HL-60/S4 treated with retinoic acid at 250 ng/mL for 4 days and 3 days (cell line): ENCODE results near the gene RABGEF1.
"Not testable (repeated sequence)": the region's sequence is repeated elsewhere in the genome, so short reads cannot be mapped to it uniquely, and the experiment has no call there.

Source experiments
- in situ Hi-C: fragments of 300-500 bp; cut with MboI; formaldehyde crosslinking; loops from 2 replicates; pipeline ENCODE4 v1.7.0; 2022; ENCODE audit warnings: low sequenced_read_pairs

The RABGEF1 gene

DNA sequence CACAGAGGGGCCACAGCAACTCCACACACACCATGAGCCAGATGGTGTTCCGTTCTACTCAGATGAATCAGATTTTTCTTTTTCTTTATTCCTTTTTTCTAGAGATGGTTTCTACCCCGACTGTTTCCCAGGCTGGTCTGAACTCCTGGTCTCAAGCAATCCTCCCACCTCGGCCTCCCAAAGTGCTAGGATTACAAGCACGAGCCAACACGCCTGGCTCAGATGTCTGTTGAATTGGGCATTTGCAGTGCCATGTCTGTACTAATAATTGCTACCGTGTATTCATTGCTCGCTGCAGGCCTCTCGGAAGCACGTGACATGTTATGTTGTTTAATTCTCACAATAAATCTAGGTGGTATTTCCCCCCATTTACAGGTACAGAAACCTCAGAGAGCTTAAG, 67.2 kb downstream of the RABGEF1 start:
- in situ Hi-C loops, result loop anchor here (25.0 kb wide), 1 partner anchor 245 kb away; no protein-coding TSS in a partner anchor

DNA sequence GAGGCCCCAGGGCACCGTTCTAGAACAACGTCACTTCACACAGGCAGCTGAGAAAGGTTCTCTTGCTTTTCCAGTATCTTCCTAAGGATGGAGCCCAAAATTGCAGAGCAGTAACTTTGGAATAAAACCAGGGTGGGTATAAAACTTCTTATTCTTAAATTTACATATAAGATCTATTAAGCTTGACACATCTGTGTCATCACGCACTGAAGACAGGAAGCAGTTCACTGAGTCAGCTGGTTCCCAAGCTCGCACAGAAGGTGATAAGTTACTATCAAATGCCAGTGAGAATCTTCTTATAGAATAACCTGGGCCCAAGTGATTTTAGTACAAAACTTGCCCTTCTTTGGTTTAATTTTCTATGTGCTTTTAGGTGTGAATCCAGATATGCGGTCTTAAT, 70.2 kb downstream of the RABGEF1 start:
- in situ Hi-C loops, result loop anchor here (25.0 kb wide), 1 partner anchor 248 kb away; no protein-coding TSS in a partner anchor

DNA sequence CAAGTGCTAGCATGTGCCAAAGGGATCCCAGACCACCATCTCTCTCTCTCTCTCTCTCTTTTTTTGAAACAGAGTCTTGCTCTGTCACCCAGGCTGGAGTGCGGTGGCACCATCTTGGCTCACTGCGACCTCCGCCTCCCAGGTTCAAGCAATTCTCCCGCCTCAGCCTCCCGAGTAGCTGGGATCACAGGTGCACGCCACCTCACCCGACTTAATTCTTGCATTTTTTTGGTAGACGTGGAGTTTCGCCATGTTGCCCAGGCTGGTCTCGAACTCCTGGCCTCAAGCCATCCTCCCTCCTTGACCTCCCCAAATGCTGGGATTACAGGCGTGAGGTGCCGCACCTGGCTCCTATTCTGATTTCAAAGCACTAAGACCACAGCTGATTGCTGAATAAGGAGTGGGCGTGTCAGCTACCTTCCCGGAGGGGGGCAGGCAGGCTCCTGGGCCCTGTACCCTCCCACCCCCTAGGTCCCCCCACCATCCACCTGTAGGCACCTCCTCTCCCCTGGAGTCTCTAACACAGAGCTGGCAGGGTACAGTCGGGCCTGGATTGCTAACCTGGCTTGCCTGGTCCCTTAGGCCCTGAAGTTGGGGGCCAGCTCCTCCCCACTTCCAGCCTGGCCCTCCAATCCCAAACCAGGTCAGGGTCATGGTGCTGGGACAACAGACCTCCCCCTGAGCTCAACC, 74.8 kb downstream of the RABGEF1 start:
- in situ Hi-C loops, result loop anchor here (25.0 kb wide), 1 partner anchor 253 kb away; no protein-coding TSS in a partner anchor

DNA sequence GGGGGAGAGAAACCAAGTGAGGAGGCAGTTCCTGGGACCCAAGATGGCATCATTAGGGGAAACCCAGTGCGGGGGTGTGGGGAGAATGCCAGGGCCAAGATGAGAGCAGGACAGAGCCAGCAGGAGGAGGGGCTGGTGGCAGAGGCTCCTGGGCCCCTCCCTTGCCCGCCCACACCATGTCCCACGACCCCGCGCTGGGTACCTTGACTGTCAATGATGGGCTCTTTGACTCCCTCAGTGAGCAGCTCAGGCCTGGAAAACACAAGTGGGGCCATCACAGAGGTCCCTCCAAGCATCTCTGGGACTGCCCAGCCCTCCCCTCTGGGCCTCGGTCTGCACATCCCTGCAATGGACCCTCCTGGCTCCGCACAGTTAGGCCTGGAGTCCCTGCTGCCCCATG, 75.4 kb downstream of the RABGEF1 start:
- in situ Hi-C loops, result loop anchor here (25.0 kb wide), 1 partner anchor 254 kb away; no protein-coding TSS in a partner anchor

DNA sequence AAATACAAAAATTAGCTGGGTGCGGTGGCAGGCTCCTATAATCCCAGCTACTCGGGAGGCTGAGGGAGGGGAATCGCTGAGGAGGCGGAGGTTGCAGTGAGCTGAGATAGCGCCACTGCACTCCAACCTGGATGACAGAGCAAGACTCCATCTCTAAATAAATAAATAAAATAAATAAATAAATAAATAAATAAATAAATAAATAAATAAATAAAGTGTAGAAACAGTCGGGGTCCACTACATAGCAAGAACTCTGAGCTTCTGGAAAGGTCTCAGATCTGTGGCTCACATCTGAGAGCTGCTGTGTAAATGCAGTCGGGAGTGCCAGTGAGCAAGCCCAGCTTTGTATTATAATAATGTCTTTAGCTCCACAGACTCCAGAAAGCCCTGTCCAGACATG, 76.1 kb downstream of the RABGEF1 start:
- in situ Hi-C loops, result loop anchor here (25.0 kb wide), 1 partner anchor 254 kb away; no protein-coding TSS in a partner anchor

DNA sequence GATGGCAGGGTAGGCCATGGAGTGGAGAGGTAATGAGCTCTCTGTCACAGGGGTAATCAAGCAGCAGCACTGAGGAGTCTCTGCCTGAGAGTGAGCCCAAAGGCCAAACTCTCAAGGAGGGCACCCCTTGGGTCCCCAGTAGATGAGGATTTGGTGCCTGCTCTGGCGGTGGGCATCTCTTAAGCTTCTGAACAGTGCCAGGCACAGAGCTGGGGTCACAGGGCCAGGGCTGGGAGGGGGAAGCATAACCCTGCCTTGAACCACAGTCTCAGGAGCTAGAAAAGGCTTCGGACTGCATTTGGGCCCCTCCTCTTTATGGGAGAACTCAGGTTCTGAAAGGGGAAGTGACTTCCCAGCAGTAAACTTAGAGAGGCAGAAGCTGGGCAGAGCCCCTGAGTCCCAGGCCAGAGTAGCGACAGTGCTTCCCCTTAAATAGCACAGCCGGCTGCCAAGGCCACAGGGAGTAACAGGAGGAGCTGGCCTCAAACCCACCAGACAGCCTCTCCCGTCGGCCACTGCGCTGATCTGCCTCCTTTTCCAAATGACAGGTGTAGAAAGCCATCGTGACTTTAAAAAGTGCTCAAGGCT, 76.8 kb downstream of the RABGEF1 start:
- in situ Hi-C loops, result loop anchor here (25.0 kb wide), 1 partner anchor 255 kb away; no protein-coding TSS in a partner anchor

DNA sequence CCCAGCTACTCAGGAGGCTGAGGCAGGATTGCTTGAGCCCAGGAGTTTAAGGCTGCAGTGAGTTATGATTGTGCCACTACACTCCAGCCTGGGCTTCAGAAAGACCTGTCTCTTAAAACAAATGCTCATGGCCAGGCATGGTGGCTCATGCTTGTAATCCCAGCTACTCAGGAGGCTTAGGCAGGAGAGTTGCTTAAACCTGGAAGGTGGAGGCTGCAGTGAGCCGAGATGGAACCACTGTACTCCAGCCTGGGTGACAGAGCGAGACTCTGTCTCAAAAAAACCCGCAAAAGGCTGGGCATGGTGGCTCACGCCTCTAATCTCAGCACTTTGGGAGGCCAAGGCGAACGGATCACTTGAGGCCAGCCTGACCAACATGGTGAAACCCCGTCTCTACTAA, 77.4 kb downstream of the RABGEF1 start:
- in situ Hi-C loops, result loop anchor here (25.0 kb wide), 1 partner anchor 256 kb away; no protein-coding TSS in a partner anchor

DNA sequence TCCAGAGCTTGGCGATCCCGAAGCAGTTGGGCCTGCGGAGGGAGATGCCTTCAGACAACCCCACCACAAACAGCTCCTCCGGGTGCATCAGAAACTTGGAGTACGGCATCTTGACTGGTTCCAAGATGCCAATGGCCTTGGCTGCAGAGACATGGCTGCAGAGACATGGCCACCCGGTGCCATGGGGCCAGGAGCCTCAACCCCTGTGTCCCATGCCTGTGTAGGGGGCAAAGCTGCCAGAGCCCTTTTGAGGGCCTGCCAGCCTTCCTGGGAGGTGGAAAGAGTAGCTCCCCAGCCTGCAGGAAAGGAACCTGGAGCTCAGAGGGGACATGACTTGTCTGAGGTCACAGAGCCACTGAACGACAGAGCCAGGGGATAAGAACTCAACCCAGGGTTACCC, 83.5 kb downstream of the RABGEF1 start:
- in situ Hi-C loops, result loop anchor here (25.0 kb wide), 1 partner anchor 262 kb away; no protein-coding TSS in a partner anchor

DNA sequence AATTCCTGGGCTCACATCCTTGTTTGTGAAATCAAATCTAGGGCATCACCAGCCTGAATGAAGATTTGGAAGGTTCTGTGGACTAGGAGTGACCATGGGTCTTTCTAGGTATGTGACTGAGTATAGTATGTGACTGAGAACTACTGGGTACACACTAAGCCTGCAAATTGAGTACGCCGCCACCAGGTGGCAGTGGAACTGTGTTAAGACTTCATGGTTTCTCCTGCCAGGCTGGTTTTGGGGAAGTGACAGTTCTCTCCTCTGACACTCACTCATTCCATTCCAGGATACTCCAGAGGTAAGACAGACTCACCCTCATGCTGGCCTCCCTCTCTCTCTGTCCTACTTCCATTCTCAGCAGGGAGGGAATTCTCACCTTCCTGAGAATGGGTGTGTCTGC, 85.0 kb downstream of the RABGEF1 start:
- in situ Hi-C loops, result not testable (repeated sequence)

DNA sequence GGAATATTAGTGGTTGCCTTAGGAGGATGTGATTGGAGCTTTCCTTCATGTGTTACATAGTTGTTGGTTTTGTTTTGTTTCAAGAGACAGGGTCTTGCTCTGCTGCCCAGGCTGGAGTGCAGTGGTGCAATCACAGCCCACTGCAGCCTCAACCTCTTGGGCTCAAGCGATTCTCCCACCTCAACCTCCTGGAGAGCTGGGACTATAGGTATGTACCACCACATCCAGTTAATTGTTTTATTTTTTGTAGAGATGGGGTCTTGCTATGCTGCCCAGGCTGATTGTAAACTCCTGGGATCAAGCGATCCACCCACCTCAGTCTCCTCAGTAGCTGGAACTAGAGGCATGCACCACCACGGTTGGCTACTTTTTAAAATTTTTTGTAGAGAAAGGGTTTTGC, 86.1 kb downstream of the RABGEF1 start:
- in situ Hi-C loops, result no loop called here

DNA sequence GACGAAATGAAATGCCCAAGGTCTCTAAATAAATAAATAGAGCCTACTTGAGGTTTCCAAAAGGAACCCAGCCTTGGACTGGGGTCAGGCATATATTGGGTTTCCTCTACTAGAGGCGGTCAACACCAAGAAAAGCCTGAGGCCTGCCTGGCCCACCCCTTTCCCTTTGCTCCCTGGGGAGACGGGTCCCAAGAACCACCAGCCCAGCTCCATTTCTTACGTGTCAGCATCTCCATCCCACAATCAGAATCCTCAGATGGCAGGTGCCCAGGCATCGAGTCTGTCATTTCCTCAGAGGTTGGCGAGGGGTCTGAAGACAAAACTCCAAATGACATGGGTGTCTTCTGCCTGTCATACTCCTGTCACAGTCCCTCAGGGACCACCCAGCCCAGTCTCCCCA, 90.4 kb downstream of the RABGEF1 start:
- in situ Hi-C loops, result not testable (repeated sequence)

DNA sequence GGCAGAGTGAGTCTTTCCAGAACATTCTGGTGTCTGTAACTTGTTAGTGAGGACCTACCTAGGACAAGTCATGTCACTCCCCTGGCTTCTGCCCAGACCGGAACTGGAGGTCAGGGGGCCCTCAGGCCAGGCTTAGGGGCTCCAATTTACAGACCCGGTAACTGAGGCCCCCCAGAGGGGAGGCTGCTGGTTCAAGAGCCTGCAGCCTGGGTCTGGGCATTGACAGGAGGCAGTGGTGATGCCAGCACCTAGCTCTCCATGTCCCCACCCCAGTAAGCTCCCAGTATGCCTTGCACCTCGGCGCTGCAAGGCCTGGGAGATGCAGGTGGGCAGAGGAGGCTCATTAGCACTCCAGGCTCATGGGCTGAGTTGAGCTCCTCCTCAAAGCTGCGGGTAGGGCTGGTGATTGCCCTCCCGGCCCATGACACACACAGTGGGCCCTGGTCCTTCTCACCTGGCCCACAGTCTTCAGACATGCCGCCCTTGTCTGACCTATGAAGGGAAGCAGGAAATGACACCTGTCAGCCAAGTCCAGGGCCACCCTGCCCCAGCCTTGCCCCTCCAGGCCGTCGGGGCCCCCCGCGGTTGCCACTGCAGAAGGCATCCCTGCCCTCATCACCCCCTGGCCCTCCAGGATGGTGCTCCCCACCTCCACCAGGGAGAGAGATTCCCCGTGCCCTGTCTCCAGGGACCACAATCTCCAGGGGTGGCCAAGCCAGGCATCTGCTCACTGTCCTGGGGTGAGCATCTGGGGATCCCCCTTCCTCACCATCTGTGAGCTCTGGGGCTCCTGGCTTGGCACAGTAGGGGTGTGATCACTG, 92.2 kb downstream of the RABGEF1 start:
- in situ Hi-C loops, result no loop called here

DNA sequence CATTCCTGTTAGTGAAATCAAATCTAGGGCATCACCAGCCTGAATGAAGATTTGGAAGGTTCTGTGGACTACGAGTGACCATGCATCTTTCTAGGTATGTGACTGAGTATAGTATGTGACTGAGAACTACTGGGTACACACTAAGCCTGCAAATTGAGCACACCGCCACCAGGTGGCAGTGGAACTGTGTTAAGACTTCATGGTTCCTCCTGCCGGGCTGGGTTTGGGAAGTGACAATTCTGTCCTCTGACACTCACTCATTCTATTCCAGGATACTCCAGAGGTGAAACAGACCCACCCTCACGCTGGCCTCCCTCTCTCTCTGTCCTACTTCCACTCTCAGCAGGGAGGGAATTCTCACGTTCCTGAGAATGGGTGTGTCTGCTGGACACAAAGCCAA, 96.5 kb downstream of the RABGEF1 start:
- in situ Hi-C loops, result no loop called here

DNA sequence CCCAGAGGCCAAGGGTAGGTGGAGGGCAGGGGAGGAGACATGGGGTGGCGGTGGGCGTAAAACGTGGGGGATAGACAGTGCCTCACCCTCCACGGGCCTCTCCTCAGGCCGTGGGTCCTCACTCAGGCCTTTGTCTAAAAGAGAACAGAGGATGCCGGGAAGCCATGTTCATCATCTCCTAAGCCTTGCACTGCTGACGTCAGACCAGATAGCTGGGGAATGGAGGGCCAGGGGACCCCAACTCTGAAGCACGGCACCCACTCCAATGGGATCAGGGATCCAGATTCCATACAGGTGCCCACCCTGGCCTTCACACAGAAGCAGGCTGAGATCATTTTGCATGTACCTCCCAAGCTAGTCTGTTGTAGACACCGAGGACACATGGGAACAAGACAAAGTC, 97.1 kb downstream of the RABGEF1 start:
- in situ Hi-C loops, result no loop called here

DNA sequence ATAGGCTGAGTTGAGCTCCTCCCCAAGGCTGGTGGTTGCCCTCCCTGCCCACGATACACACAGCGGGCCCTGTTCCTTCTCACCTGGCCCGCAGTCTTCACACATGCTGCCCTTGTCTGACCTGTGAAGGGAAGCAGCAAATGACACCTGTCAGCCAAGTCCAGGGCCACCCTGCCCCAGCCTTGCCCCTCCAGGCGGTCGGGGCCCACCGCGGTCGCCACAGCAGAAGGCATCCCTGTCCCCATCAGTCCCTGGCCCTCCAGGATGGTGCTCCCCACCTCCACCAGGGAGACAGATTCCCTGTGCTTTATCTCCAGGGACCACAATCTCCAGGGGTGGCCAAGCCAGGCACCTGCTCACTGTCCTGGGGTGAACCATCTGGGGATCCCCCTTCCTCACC, 99.3 kb downstream of the RABGEF1 start:
- in situ Hi-C loops, result no loop called here

DNA sequence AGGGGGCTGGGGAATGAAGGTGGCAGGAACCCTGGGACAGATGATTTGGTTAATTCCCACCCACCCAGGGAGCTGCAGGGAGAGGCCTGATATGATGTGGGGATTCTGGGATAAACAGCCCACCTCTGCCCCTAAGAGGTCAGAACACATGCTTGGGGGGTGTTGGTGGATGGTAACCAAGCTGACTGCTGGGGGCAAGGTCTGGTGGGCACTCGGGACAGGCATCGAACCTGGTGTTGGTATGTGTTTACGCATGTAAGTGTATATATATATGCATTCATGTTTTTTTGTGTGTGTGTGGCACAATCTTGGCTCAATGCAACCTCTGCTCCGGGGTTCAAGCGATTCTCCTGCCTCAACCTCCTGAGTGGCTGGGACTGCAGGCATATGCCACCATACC, 99.8 kb downstream of the RABGEF1 start:
- in situ Hi-C loops, result no loop called here

DNA sequence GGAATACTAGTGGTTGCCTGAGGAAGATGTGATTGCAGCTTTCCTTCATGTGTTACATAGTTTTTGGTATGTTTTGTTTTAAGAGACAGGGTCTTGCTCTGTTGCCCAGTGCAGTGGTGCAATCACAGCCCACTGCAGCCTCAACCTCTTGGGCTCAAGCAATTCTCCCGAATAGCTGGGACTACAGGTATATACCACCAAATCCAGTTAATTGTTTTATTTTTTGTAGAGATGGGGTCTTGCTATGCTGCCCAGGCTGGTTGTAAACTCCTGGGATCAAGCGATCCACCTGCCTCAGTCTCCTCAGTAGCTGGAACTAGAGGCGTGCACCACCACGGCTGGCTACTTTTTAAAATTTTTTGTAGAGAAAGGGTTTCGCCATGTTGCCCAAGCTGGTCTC, 101.4 kb downstream of the RABGEF1 start:
- in situ Hi-C loops, result no loop called here

DNA sequence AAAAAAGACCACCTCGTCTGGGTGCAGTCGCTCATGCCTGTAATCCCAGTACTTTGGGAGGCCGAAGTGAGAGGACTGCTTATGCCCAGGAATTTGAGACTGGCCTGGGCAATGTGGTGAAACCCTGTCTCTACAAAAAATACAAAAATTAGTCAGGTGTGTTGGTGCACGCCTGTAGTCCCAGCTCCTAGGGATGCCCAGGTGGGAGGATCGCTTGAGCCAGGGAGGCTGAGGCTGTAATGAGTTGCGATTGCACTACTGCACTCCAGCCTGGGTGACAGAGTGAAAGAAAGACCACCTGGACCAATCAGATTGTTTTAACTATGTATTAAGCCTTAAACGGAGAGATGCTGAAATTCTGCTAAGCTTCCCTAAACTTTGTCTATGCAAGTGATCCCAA, 103.0 kb downstream of the RABGEF1 start:
- in situ Hi-C loops, result not testable (repeated sequence)

DNA sequence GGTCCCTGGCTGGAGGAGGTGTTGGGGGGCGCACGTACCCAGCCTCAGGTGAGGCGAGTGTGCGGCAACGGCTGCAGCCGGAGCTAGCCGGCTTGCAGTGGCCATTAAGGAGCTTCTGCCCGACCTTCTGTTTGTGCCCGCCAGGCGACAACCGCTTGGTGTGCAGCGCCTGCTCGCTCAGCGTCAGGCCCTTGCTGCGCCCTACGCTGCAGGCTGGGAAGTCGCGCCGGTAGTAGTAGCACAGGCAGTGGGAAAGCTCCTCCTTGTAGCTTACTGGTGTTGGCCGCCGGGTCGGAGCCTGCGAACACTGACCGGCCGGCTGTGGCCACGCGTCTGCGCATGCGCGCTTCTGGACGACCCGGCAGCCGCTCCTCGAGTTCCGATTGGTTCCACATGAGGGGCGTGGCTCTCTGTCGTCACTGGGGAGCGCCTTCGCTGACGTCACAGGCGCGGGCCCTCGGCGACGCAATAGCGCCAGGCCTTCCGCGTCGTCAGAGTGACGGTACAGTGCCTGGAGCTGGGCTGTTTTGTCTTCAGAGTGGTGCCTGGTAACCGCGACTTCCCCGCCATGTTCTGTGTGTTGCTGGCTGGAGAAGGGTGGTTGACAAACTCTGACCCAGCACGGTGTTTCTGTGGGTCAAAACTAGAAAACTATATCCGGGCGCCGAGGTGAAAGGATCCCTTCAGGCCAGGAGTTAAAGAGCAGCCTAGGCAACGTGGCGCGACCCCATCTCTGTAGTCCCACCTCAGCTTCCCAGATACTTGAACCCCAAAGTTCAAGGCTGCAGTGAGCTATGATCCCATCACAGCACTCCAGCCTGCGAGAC, 104.2 kb downstream of the RABGEF1 start:
- in situ Hi-C loops, result no loop called here

DNA sequence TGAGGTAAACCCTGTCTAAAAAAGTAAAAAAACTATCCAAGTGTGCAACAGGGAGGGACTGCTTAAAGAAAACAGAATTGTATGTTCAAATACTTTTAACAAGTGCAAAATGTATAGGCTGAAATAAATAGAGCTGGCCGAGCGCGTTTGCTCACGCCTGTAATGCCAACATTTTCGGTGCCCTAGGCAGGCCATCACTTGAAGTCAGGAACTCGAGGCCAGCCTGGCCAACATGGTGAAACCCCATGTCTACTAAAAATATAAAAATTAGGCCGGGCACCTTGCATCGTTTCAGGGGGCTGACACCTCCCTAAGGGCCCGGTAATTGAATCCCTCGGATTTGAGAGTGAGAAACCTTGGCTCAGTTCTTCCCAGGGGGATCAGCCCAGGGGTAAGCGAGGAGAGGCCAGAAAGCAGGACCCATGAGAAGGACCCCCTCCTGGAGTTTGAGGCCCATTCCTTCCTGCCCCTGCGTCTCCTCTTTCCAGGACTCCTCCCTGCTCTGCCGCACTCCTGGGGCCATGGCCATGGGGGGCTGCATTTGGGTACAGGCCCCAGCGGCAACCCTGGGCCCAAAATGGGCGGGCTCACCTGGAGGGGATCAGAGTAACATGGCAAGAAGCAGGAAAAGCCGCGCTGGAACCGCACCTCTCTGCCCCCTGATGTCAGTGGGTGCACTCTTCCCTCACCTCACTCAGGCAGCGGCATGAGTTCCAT, 105.0 kb downstream of the RABGEF1 start:
- in situ Hi-C loops, result no loop called here
